LNCaP clone FGC (cell line): ENCODE results near the gene BOK.

Experiments used
- DNase-seq: peaks from one replicate; pipeline ENCODE4 v3.0.0-alpha.2; 2011; ENCODE audit warnings: low read depth
- H3K4me3 ChIP-seq: 2 replicates; pipeline ENCODE4 v1.5.1; 2011; ENCODE audit warnings: mild to moderate bottlenecking, low read depth, low read length, control low read depth
- CTCF ChIP-seq: IDR thresholded peaks from 2 replicates; pipeline ENCODE4 v1.5.1; 2012; ENCODE audit warnings: mild to moderate bottlenecking; ENCODE audit not compliant: control insufficient read depth, insufficient read depth; ENCODE audit errors: extremely low read depth

The BOK gene

DNA sequence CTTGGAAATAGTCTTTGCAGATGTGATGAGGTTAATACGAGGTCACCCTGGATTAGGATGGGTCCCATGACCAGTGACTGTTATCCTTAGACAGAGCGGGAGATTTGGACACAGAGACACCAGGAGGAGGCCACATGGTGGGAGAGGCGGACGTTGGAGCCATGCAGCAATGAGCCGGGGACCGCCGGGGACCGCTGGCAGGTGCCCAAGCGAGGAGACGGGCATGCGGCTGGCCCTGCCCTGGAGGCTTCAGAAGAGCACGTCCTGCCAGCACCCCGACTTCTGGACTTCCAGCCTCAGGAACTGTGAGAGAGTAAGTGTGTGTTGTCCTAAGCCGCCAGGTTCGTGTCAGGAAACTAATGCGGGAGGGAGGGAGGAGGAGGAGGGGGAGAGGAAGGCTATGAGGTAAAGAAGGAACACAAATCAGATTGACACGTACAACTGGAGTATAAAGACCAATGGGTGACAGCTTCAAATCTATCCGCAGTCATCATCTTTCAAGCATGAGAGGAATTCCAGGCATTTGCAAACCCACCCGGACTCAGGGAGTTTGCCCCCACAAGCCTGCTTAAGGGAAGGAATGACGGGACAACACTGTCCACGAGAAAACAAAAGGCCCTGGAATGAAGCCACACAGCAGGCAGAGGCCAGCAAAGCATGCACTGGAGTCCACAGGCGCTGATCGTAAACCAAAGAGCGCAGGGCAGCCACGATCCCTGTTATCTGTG is 11.6 kb upstream of the BOK start:
- DNase-seq, result no peak
- no peak overlapping the region for H3K4me3 ChIP-seq
- no peak for TF ChIP-seq CTCF

- H3K4me3 ChIP-seq, result no peak overlapping the region
- DNase-seq, result no peak
- no peak for TF ChIP-seq CTCF
These were observed 10.6 kb upstream of the BOK start for GRCh38 chr2:241547781-241548450.

- TF ChIP-seq CTCF, result no peak
- DNase-seq, result no peak
- no peak overlapping the region for H3K4me3 ChIP-seq
These were observed 10.1 kb upstream of the BOK start for GRCh38 chr2:241548451-241548835.

- no peak for DNase-seq
- H3K4me3 ChIP-seq, result no peak overlapping the region
- no peak for TF ChIP-seq CTCF
These were observed 7.6 kb upstream of the BOK start for GRCh38 chr2:241550616-241551580.

- no peak for TF ChIP-seq CTCF
- DNase-seq, result no peak
- no peak overlapping the region for H3K4me3 ChIP-seq
These were observed 6.9 kb upstream of the BOK start for GRCh38 chr2:241551599-241551997.

DNA sequence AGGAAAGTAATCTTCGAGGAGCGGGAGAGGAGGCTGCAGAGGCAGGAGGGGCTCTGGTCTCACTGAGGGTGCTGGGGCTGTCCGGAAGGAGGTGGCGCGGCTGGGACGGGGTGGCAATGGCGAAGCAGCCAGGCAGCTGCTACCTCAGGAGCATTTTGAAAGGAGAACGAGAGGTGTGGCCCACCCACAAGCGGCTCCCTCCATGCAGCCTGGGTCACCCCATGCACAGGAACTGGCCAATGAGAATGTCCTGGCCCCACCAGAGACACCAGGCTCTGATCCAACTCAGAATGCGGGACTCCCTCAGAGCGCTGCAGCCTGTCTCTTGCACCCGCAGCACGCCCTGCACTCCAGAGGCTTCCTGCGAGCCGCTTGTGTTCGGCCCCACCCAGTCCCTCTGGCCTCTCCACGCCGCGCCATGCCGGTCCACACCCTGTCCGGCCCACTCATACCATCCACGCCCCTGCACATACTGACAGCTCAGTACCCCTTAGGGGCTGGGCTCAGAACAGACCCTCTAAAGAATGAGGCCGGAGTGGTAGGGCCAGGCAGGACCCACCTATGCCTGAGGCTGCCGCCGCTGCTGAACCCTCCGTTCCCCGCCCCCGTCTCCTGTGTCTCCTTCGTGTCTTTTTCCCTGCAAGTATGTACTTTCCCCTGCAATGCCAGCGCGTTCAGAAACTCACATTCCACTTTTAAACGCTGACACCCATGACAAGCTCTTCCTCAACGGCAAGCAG is 6.4 kb upstream of the BOK start:
- no peak for TF ChIP-seq CTCF
- no peak overlapping the region for H3K4me3 ChIP-seq
- no peak for DNase-seq
